Endothelial cell of umbilical vein (primary cell): ENCODE results near the gene SMG5. TPM values are rescaled to one million over a fixed set of nuclear protein-coding genes. Genes with fewer than 3 reads are reported as not detected.

Experiments
- BruUV-seq: library from RNA; stranded (reverse); fragments of 400-500 nt; replicated peaks from 2 replicates; lab custom pipeline; 2021; lab: Mats Ljungman, UMichigan
- CTCF ChIA-PET: fragments of 300-600, 350-600 bp; sonication (Branson Sonifier 250); formaldehyde crosslinking; loops from one replicate; lab custom pipeline; 2021; ENCODE audit warnings: antibody characterized with exemption, inconsistent platforms; lab: Charles Lee
- POLR2A ChIA-PET: fragments of 300-600, 350-600 bp; sonication (Branson Sonifier 250); formaldehyde crosslinking; loops from one replicate; lab custom pipeline; 2021; ENCODE audit warnings: antibody characterized with exemption, inconsistent platforms; lab: Charles Lee
- DNase-seq: peaks from one replicate; pipeline ENCODE4 v3.0.0-alpha.2; 2011; ENCODE audit warnings: low read depth, low spot score
- FAIRE-seq: peaks from 2 replicates; lab custom pipeline; 2011; peaks lifted over from hg19 to GRCh38; lab: Jason Lieb, UNC
- H2AFZ ChIP-seq: 2 replicates; pipeline ENCODE4 v1.6.0; 2012; ENCODE audit warnings: low read depth, low read length, control low read depth, inconsistent platforms
- H3K27ac ChIP-seq: 2 replicates; pipeline ENCODE4 v1.5.1; 2011; ENCODE audit warnings: low read depth, mild to moderate bottlenecking, control low read depth, low read length, moderate library complexity; ENCODE audit not compliant: insufficient read depth
- H3K27me3 ChIP-seq, 2 experiments: 2 replicates each; pipeline versions ENCODE4 v1.6.0 to v1.6.1; 2011; ENCODE audit warnings: low read length in 2 of 2, mixed read lengths in 1 of 2; ENCODE audit not compliant: control insufficient read depth in 2 of 2, insufficient read depth in 2 of 2
- H3K36me3 ChIP-seq, 2 experiments: 2 replicates in 1 of 2; 3 replicates in 1 of 2; pipeline ENCODE4 v1.5.1; 2011; ENCODE audit warnings: low read length in 2 of 2, mild to moderate bottlenecking in 1 of 2, moderate library complexity in 1 of 2; ENCODE audit not compliant: control insufficient read depth in 2 of 2, insufficient read depth in 2 of 2; ENCODE audit errors: extremely low read depth in 1 of 2
- H3K4me1 ChIP-seq: 3 replicates; pipeline ENCODE4 v1.5.1; 2011; ENCODE audit warnings: mild to moderate bottlenecking, low read length; ENCODE audit not compliant: control insufficient read depth, insufficient read depth; ENCODE audit errors: extremely low read depth
- H3K4me2 ChIP-seq: 2 replicates; pipeline ENCODE4 v1.6.1; 2011; ENCODE audit warnings: low read length, control low read depth, mixed read lengths; ENCODE audit not compliant: insufficient read depth
- H3K4me3 ChIP-seq, 3 experiments: fragments of 200-600 bp in 1 of 3; sonication (generic), shearing (Covaris generic) in 1 of 3; replicated peaks in 1 of 3; 2 replicates each; pipeline ENCODE4 v1.5.1; 2011 to 2016; ENCODE audit warnings: control low read depth in 3 of 3, low read length in 3 of 3, mild to moderate bottlenecking in 2 of 3, inconsistent platforms in 1 of 3, low read depth in 1 of 3, moderate library complexity in 1 of 3; ENCODE audit not compliant: insufficient read depth in 1 of 3
- H3K79me2 ChIP-seq: 2 replicates; pipeline ENCODE4 v1.6.0; 2012; ENCODE audit warnings: low read length, inconsistent platforms; ENCODE audit not compliant: control insufficient read depth, insufficient read depth
- H3K9ac ChIP-seq: replicated peaks from 2 replicates; pipeline ENCODE3; 2011; ENCODE audit warnings: low read length, control low read depth; ENCODE audit not compliant: insufficient read depth; ENCODE audit errors: extremely low read depth
- H3K9me1 ChIP-seq: replicated peaks from 3 replicates; pipeline ENCODE4 v1.6.0; 2011; ENCODE audit warnings: mild to moderate bottlenecking, low read length; ENCODE audit not compliant: control insufficient read depth, insufficient read depth; ENCODE audit errors: extremely low read depth
- H3K9me3 ChIP-seq: replicated peaks from 2 replicates; pipeline ENCODE4 v1.5.1; 2012; ENCODE audit warnings: low read length, inconsistent platforms; ENCODE audit not compliant: control insufficient read depth, insufficient read depth
- H4K20me1 ChIP-seq: replicated peaks from 2 replicates; pipeline ENCODE3; 2011; ENCODE audit warnings: mild to moderate bottlenecking, low read length; ENCODE audit not compliant: control insufficient read depth, insufficient read depth; ENCODE audit errors: extremely low read depth
- EZH2 ChIP-seq: IDR thresholded peaks from 2 replicates; pipeline ENCODE4 v1.6.1; 2012; ENCODE audit warnings: borderline replicate concordance, low read depth, mild to moderate bottlenecking, moderate library complexity, low read length, inconsistent platforms; ENCODE audit not compliant: severe bottlenecking
- FOS ChIP-seq: IDR thresholded peaks from 2 replicates; pipeline ENCODE4 v1.6.1; 2011; ENCODE audit warnings: mild to moderate bottlenecking, low read length, moderate library complexity, borderline replicate concordance; ENCODE audit not compliant: insufficient read depth
- GATA2 ChIP-seq: IDR thresholded peaks from 2 replicates; pipeline ENCODE4 v1.7.0; 2011; ENCODE audit warnings: low read depth, mild to moderate bottlenecking, moderate library complexity, mixed read lengths, low read length; ENCODE audit not compliant: insufficient read length, insufficient read depth
- JUN ChIP-seq: IDR thresholded peaks from 2 replicates; pipeline ENCODE4 v1.6.1; 2011; ENCODE audit warnings: borderline replicate concordance, low read depth; ENCODE audit not compliant: insufficient read length, insufficient read depth
- MYC ChIP-seq: IDR thresholded peaks from one replicate; pipeline ENCODE4 v1.6.1; 2011; ENCODE audit warnings: mild to moderate bottlenecking, low read depth, low read length
- POLR2A ChIP-seq: IDR thresholded peaks from 2 replicates; pipeline ENCODE4 v1.6.1; 2012; ENCODE audit warnings: low read depth, mild to moderate bottlenecking, control low read depth, low read length
- POLR2AphosphoS5 ChIP-seq: IDR thresholded peaks from 2 replicates; pipeline ENCODE4 v1.6.1; 2012; ENCODE audit warnings: low read depth, mild to moderate bottlenecking, control low read depth, low read length, moderate library complexity; ENCODE audit not compliant: insufficient read depth
- dilution Hi-C: fragments of 300-500 bp; cut with MboI; formaldehyde crosslinking; loops from one replicate; pipeline ENCODE4 v1.15.0; 2019; ENCODE audit warnings: low sequenced_read_pairs; ENCODE audit not compliant: extremely low pct_ligation_motif_present
- intact Hi-C: fragments of 100-400 bp; cut with micrococcal nuclease; formaldehyde crosslinking; loops from one replicate; pipeline ENCODE4 v1.10.0; 2022
- polyA plus RNA-seq, 4 experiments: library from polyadenylated mRNA; depleted of rRNA in 3 of 4; stranded (reverse) in 3 of 4; unstranded in 1 of 4; fragments of >200 nt; gene quantifications; 2 replicates each; pipeline versions ENCODE4 v1.2.1 to v1.2.3, GENCODE V29; 2011 to 2012; ENCODE audit warnings: missing spikeins in 1 of 4
- total RNA-seq: library from RNA; stranded (reverse); gene quantifications from 2 replicates; pipeline ENCODE4 v1.2.3, GENCODE V29; 2021
- TF ChIP-seq, protein P1 (sequence below), 2 donors: IDR thresholded peaks; 1 replicate in 1 of 2; 2 replicates in 1 of 2; pipeline ENCODE4 v1.5.1; 2011; ENCODE audit warnings: low read length in 2 of 2, mild to moderate bottlenecking in 2 of 2, moderate library complexity in 2 of 2, control low read depth in 1 of 2, inconsistent platforms in 1 of 2, low read depth in 1 of 2; ENCODE audit not compliant: insufficient read depth in 1 of 2; ENCODE audit errors: extremely low read depth in 1 of 2
- TF ChIP-seq, protein P2 (sequence below): IDR thresholded peaks from 2 replicates; pipeline ENCODE4 v1.6.1; 2011; ENCODE audit not compliant: insufficient read depth, insufficient read length

The SMG5 gene
- total and polyA plus RNA-seq, 2 donors (not counting 3 experiments of a cell fraction or from before 2014, with no cell fraction given) = 37.4 to 82.6 TPM

DNA sequence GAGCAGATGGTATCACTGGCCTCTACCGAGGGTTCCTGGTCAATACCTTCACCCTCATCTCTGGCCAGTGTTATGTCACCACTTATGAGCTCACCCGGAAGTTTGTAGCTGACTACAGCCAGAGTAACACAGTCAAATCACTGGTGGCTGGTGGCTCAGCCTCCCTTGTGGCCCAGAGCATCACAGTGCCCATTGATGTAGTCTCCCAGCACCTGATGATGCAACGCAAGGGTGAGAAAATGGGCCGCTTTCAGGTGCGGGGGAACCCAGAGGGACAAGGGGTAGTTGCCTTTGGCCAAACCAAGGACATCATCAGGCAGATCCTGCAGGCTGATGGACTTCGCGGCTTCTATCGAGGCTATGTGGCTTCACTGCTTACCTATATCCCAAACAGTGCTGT, 82.6 kb downstream of the SMG5 start:
- Histone ChIP-seq H3K27me3 (no peaks in the 10 kb centered on the region), H3K4me1 (peaks cover 6% of the 10 kb centered on the region), H4K20me1 (no peaks in the 10 kb centered on the region), H3K79me2 (peaks cover 42% of the 10 kb centered on the region), H3K36me3 (peaks cover 3 to 6% of the 10 kb centered on the region in 2 experiments), H2AFZ (no peak overlapping the region), H3K9me1 (no peaks in the 10 kb centered on the region), H3K27ac (no peak overlapping the region), H3K4me3 (no peak overlapping the region), H3K4me2 (no peak overlapping the region), H3K9ac (no peak overlapping the region), H3K9me3 (no peaks in the 10 kb centered on the region)
- TF ChIP-seq MYC (no peak), EZH2 (no peak), POLR2AphosphoS5 (no peak), POLR2A (no peak), JUN (no peak), FOS (no peak), GATA2 (no peak)
- TF ChIP-seq, protein P1, sequence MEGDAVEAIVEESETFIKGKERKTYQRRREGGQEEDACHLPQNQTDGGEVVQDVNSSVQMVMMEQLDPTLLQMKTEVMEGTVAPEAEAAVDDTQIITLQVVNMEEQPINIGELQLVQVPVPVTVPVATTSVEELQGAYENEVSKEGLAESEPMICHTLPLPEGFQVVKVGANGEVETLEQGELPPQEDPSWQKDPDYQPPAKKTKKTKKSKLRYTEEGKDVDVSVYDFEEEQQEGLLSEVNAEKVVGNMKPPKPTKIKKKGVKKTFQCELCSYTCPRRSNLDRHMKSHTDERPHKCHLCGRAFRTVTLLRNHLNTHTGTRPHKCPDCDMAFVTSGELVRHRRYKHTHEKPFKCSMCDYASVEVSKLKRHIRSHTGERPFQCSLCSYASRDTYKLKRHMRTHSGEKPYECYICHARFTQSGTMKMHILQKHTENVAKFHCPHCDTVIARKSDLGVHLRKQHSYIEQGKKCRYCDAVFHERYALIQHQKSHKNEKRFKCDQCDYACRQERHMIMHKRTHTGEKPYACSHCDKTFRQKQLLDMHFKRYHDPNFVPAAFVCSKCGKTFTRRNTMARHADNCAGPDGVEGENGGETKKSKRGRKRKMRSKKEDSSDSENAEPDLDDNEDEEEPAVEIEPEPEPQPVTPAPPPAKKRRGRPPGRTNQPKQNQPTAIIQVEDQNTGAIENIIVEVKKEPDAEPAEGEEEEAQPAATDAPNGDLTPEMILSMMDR (IDR thresholded peaks at IDR 0.05; ENCODE audit: extremely low read depth in 1 of 2, insufficient read depth in 1 of 2, low read depth in 1 of 2, low read length in 2 of 2) = no peak
- TF ChIP-seq, protein P2, sequence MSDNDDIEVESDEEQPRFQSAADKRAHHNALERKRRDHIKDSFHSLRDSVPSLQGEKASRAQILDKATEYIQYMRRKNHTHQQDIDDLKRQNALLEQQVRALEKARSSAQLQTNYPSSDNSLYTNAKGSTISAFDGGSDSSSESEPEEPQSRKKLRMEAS = no peak
- dilution Hi-C loops (no loop called here), intact Hi-C loops (no loop called here)
- FAIRE-seq (no peak), DNase-seq (no peak)
- no TSS peak for BruUV-seq
- CTCF ChIA-PET = interaction anchor here (1.0 to 3.9 kb wide), 2 partner anchors 25 to 54 kb away, joined by 5 to 17 read pairs; no protein-coding TSS in a partner anchor
- POLR2A ChIA-PET = interaction anchor here (1.1 kb wide), 1 partner anchor 13 kb away, joined by 4 read pairs; the partner anchor contains the start of gene PMF1

Other genes with a start within 250 kb of the SMG5 start
- 48.1 and 50.8 TPM in 2 replicates for gene UBQLN4, start 229.0 kb downstream of the SMG5 start, total RNA-seq
- gene UBQLN4, start 229.0 kb downstream of the SMG5 start, polyA plus RNA-seq = 50.5 and 53.6 TPM in 2 replicates
- 77.7 and 80.3 TPM in 2 replicates for gene LAMTOR2, start 228.0 kb downstream of the SMG5 start, total RNA-seq
- 136 and 145 TPM in 2 replicates for gene LAMTOR2, start 228.0 kb downstream of the SMG5 start, polyA plus RNA-seq
- gene RAB25, start 221.7 kb downstream of the SMG5 start, total RNA-seq = not detected in 2 replicates
- not detected in 2 replicates for gene RAB25, start 221.7 kb downstream of the SMG5 start, polyA plus RNA-seq
- gene MEX3A, start 200.4 kb downstream of the SMG5 start, total RNA-seq = 23.6 and 26.6 TPM in 2 replicates
- gene MEX3A, start 200.4 kb downstream of the SMG5 start, polyA plus RNA-seq = 20.2 and 22.0 TPM in 2 replicates
- 715 and 742 TPM in 2 replicates for gene LMNA, start 168.1 kb downstream of the SMG5 start, total RNA-seq
- 371 and 461 TPM in 2 replicates for gene LMNA, start 168.1 kb downstream of the SMG5 start, polyA plus RNA-seq
- 1.5 and 1.6 TPM in 2 replicates for gene SEMA4A, start 129.2 kb downstream of the SMG5 start, total RNA-seq
- gene SEMA4A, start 129.2 kb downstream of the SMG5 start, polyA plus RNA-seq = 0.97 and 1.5 TPM in 2 replicates
- gene SLC25A44, start 88.7 kb downstream of the SMG5 start, total RNA-seq = 24.0 and 26.3 TPM in 2 replicates
- gene SLC25A44, start 88.7 kb downstream of the SMG5 start, polyA plus RNA-seq = 30.2 and 30.6 TPM in 2 replicates
- gene PMF1, start 69.8 kb downstream of the SMG5 start, total RNA-seq = 58.4 and 61.6 TPM in 2 replicates
- gene PMF1, start 69.8 kb downstream of the SMG5 start, polyA plus RNA-seq = 134 and 147 TPM in 2 replicates
- gene BGLAP, start 40.6 kb downstream of the SMG5 start, total RNA-seq = 1.0 and 2.4 TPM in 2 replicates
- 0.65 and 1.2 TPM in 2 replicates for gene BGLAP, start 40.6 kb downstream of the SMG5 start, polyA plus RNA-seq
- gene PAQR6, start 34.8 kb downstream of the SMG5 start, total RNA-seq = 1.6 and 2.2 TPM in 2 replicates
- gene PAQR6, start 34.8 kb downstream of the SMG5 start, polyA plus RNA-seq = 1.3 and 1.6 TPM in 2 replicates
- gene TMEM79, start 1.5 kb upstream of the SMG5 start, total RNA-seq = 3.0 TPM in 2 replicates
- gene TMEM79, start 1.5 kb upstream of the SMG5 start, polyA plus RNA-seq = 4.8 and 5.6 TPM in 2 replicates
- gene GLMP, start 12.9 kb upstream of the SMG5 start, total RNA-seq = 83.3 and 84.3 TPM in 2 replicates
- 109 and 136 TPM in 2 replicates for gene GLMP, start 12.9 kb upstream of the SMG5 start, polyA plus RNA-seq
- gene VHLL, start 16.5 kb upstream of the SMG5 start, total RNA-seq = 0.73 TPM in 1 of 2 replicates, not detected in the other
- not detected in 2 replicates for gene VHLL, start 16.5 kb upstream of the SMG5 start, polyA plus RNA-seq
- 330 and 367 TPM in 2 replicates for gene CCT3, start 55.5 kb upstream of the SMG5 start, total RNA-seq
- 255 and 276 TPM in 2 replicates for gene CCT3, start 55.5 kb upstream of the SMG5 start, polyA plus RNA-seq
- 0.69 TPM in 1 of 2 replicates, not detected in the other for gene TSACC, start 55.7 kb upstream of the SMG5 start, total RNA-seq
- gene TSACC, start 55.7 kb upstream of the SMG5 start, polyA plus RNA-seq = 0.38 and 0.94 TPM in 2 replicates
- gene RHBG, start 86.4 kb upstream of the SMG5 start, total RNA-seq = not detected in 2 replicates
- not detected in 2 replicates for gene RHBG, start 86.4 kb upstream of the SMG5 start, polyA plus RNA-seq
- 52.2 and 57.3 TPM in 2 replicates for gene MEF2D, start 217.9 kb upstream of the SMG5 start, total RNA-seq
- 45.4 and 55.6 TPM in 2 replicates for gene MEF2D, start 217.9 kb upstream of the SMG5 start, polyA plus RNA-seq